ENCODE measurements around the gene RHBDD2.

GRCh38 chr7:75925717-75926435 lies 47.0 kb downstream of the RHBDD2 start:
- TF ChIP-seq CTCF (IDR thresholded peaks at IDR 0.05; ENCODE audit: low read depth, low read length, poor library complexity, severe bottlenecking), result no peak
- TF ChIP-seq EZH2phosphoT487 (IDR thresholded peaks at IDR 0.05; ENCODE audit: borderline replicate concordance, low read length), result no peak

Measured in DOHH2 (cell line).